VCaP (cell line): ENCODE data around the gene ABCA13.

Experiments
- H3K27ac ChIP-seq: fragments of 450-650 bp; 2 replicates; pipeline ENCODE4 v1.5.1; 2017
- CTCF ChIP-seq: fragments of 450-650 bp; conservative IDR thresholded peaks from 2 replicates; pipeline ENCODE4 v1.5.1; 2017; ENCODE audit warnings: mild to moderate bottlenecking, moderate library complexity

ABCA13 gene

DNA sequence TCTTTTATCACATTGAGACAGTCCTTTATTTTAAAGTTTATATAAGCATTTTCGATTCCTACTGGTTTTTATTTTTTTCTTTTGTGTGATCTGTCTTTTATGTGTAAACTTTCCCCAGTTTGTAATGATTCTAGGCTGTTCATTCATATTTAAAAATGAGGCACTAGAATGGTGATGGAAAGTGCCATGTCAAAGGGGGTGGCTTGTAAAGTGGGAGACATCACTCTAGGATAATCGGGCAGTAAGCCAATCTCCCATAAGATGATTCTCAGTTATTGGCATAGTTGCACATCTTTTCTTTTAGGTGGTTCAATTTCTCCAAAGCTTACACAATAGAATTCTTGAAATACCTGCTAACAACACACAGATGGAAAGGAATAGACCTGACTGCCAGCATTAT lies 90.4 kb downstream of the ABCA13 start:
- H3K27ac ChIP-seq: no peak overlapping the region
- TF ChIP-seq CTCF: no peak

- no peak for TF ChIP-seq CTCF
- H3K27ac ChIP-seq: no peak overlapping the region
Measured at GRCh38 chr7:48262606-48263310, 91.5 kb downstream of the ABCA13 start.

DNA sequence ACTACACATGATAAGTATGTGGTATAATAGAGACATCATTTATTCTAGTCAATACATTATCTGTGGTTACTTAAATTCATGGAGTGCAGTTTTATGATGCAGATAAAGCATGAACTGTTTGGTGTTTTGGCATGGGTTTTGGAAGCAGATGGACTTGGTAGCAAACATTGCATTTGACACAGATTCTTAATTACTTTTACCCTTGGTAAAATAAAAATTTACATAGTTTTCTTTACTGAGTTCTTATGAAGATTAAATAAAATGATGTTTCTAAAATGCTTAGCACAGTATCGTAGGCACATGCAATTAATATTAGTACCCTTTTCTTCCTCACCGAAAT lies 92.0 kb downstream of the ABCA13 start:
- TF ChIP-seq CTCF: no peak
- no peak overlapping the region for H3K27ac ChIP-seq

DNA sequence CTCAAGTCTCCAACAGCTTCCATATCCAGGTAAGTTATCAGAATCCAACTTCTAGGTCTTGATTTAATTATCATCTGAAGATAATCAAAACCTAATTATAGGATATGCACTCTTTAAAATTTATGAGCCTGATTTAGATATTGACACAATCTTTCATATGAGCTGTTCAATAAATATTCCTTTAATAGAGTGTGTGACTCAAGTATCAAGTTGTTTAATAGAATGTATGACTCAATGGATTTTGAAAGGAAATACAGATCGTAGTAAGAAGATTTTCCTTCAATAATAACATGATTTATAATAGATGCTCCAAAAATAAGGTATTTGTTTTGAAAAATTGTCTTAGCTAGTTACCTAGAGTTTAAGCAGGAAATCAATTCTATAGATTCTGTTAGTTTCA lies 97.8 kb downstream of the ABCA13 start:
- H3K27ac ChIP-seq: no peak overlapping the region
- TF ChIP-seq CTCF: no peak

DNA sequence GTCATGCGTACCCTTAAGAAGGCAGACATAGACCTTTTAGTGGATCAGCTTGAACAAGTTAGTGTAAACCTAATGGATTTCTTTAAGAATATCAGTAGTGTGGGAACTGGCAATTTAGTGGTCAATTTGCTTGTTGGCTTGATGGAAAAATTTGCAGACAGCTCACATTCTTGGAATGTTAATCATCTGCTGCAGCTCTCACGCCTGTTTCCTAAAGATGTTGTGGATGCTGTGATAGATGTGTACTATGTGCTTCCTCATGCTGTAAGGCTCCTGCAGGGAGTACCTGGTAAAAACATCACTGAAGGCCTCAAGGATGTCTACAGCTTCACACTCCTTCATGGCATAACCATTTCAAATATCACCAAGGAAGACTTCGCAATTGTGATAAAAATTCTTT lies 103.4 kb downstream of the ABCA13 start:
- H3K27ac ChIP-seq: no peak overlapping the region
- TF ChIP-seq CTCF: no peak

GRCh38 chr7:48279420-48279819 lies 108.2 kb downstream of the ABCA13 start:
- H3K27ac ChIP-seq: no peak overlapping the region

GRCh38 chr7:48280100-48280499 lies 108.8 kb downstream of the ABCA13 start:
- H3K27ac ChIP-seq: no peak overlapping the region
- TF ChIP-seq CTCF: no peak

More at GRCh38 chr7:48279420-48279819, 108.2 kb downstream of the ABCA13 start:
- TF ChIP-seq CTCF: no peak
